Ammon's horn (tissue), 1 donor: ENCODE measurements around the gene OBSL1.

Experiments used
- DNase-seq: peaks from one replicate; pipeline ENCODE4 v3.0.0-alpha.2; 2016; ENCODE audit warnings: low spot score

OBSL1 gene

GRCh38 chr2:219548990-219549389 lies 22.3 kb downstream of the OBSL1 start:
- DNase-seq, result no peak

DNA sequence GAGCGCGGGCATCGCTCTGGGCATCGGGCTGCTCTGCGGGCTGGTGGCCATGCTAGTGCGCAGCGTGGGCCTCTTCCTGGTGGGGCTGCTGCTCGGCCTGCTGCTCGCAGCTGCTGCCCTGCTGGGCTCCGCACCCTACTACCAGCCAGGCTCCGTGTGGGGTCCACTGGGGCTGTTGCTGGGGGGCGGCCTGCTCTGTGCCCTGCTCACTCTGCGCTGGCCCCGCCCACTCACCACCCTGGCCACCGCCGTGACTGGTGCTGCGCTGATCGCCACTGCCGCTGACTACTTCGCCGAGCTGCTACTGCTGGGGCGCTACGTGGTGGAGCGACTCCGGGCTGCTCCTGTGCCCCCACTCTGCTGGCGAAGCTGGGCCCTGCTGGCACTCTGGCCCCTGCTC lies 23.7 kb downstream of the OBSL1 start:
- DNase-seq, result no peak

DNA sequence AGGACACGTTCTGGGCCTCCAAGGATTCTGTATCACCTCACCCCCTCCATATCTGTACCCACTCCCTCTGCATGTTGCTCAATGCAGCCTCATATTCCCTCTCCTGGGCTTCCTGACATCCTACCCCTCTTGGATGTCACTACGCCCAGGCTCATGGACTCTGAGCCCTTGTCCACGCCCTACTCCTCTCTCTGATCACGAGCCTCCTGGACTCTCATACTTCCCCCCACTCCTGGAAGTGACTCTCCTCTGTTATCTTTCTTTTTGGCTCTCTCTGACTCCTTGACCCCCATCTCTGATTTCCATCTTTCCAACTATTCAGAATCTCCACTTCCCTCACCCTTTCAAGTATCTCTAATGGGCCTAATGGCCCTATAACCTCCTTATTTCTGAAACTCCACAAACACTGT lies 25.4 kb downstream of the OBSL1 start:
- DNase-seq, result no peak

GRCh38 chr2:219545295-219545942 lies 25.9 kb downstream of the OBSL1 start:
- no peak for DNase-seq

GRCh38 chr2:219544567-219544966 lies 26.8 kb downstream of the OBSL1 start:
- DNase-seq, result no peak

- DNase-seq, result peak; percentile 99
Observed at GRCh38 chr2:219543596-219544358, 27.6 kb downstream of the OBSL1 start, which contains the start of the genes CHPF and TMEM198. TSS of gene CHPF (minus strand) at chr2:219543809. CDS start at chr2:219543538, 271 bp downstream. TSS of gene TMEM198 (plus strand) at chr2:219544028. CDS start at chr2:219544728, 700 bp downstream.

DNA sequence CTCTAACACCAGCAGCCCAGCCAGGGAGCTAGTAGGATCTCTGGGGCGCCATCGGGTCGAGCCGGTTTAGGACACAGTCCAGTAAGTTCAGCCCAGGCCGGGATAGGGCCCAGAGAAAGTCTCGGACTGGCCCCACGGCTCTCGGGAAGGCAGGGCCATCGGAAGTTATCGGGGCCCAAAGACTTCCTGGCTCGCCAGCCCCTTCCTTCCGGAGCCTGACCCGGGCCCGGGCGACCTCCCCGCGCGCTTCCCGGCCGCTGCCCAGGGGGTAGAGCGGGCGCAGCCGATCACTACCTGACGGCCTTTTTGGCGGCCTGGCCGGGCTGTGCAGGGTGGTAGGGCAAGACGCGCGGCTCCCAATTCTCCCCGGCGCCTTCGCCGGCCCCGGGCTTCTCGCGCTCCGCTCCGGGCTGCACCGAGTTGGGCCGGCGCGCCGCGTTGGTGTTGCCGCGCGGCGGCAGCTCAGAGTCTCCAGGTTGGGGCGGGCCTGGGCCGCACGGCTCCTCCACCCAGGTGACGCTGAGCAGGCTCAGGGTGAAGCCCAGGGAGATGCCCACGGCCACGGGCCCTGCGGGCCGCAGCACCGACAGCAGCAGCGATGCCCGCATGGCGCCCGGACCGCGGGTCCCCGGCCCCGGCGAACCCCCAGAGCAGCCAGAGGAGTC lies 28.3 kb downstream of the OBSL1 start:
- peak; percentile 39 for DNase-seq

DNA sequence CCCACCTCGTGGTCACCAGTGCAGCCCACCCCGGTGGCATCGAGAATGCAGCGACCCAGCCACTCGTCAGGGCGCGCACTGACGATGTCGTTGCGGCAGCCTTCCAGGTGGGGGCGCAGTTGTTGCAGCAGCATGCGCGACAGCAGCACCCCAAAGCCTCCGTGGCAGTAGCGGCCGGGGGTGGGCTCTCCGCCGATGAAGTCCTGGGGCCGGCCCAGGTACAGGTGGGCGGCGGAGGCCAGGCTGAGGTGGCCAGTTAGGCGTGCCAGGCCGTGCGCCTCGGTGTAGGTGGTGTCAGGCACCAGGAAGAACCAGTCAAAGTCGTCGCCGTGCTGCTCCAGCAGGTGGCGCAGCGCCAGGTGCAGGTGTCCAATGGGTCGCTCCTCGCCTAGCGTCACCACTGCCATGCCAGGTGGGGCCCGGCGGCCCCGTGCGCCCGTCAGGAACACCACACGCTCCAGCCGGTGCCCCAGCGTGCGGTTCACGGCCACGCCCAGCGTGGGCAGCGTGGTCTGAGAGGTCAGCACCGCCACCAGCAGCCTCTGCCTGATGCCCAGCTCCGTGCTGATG lies 29.6 kb downstream of the OBSL1 start:
- peak; percentile 78 for DNase-seq

GRCh38 chr2:219540784-219541504 lies 30.4 kb downstream of the OBSL1 start:
- no peak for DNase-seq

GRCh38 chr2:219539926-219540678 lies 31.2 kb downstream of the OBSL1 start:
- no peak for DNase-seq

GRCh38 chr2:219538956-219539788 lies 32.2 kb downstream of the OBSL1 start:
- no peak for DNase-seq

- DNase-seq, result no peak
Observed at GRCh38 chr2:219538504-219538951, 32.8 kb downstream of the OBSL1 start.

DNA sequence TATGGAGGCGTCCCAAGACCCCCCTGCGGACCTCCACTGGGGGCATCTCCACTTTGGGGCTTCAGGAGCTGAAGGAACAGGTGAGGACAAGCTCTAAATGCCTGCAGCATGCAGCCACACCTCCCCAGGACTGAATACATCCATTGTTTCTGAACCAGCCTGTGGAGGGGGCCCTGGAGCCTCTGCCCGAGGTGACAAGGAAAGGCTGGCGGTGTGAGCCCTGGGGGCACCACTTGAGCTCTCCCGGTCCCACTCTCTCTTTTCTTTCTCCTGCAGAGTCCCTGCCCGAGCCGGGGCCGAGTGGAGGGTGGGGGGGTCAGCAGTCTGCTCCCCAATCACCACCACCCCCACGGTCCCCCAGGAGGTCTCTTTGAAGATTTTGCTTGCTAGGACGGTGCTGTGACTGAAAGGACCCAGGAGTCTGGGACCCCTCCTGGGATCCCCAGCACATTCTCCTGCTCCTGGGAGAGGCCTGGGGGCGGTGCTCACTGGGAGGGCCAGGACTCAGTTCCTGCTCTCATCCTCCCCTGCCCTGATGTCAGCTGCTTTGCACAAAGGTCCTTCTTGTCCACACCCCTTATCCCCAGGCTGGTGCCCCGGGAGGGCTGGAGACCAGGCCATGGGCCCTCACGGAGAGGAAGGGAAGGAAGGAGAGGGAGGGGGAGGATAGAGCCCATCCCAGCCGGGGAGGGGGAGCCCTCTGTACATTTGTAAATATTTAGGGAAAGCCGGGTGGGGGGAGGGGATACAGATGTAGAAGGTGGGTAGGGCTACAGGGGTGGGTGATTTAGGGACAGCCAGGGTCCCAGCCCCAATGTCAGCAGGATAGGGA lies 33.5 kb downstream of the OBSL1 start:
- no peak for DNase-seq

DNA sequence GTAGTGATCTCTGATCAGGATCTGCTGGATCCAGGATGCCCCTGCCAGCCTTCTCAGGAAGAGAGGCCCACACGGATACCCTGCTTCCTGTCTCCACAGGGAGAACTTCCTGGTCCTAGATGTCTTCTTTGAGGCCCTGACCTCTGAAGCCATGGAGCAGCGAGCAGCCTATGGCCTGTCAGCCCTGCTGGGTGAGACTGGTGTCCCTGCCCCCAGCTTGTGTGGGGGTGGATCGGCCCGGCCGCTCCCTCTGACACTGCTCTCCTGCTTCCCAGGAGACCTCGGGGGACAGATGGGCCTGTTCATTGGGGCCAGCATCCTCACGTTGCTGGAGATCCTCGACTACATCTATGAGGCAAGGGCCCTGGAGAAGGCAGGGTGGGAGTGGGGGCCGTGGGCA lies 34.4 kb downstream of the OBSL1 start:
- DNase-seq, result no peak

GRCh38 chr2:219536425-219536824 lies 34.9 kb downstream of the OBSL1 start:
- DNase-seq, result no peak

DNA sequence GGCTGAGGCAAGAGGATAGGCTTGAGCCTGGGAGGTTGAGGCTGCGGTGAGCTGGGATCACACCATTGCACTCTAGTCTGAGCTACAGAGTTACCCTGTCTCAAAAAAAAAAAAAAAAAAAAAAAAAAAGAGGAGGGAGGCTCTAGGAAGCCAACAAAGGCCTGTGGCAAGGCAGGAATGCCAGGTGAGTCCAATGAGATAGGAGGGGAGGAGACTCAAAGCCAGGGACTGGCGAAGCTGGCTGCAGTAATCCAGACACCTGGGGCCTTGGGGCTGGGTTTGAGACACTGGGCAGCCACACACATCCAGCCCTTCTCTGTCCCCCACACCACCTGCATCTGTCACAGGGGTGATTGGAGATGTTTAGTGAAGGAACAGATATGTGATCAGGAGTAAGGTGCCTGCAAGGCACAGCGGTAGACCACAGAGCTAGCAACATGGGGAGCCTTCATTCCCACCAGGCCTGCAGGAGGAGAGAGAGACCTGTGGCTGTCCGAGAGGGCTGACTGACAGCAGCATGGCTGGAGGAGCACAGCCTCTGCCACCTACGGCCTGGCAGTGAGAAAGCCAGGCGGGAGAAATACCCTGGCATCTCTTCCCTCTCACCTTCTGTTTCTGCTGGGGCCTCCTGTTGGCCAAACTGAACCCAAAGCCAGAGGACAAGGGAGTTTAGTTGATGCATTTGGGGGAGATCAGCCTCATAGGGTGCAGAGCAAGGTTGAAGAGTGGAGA lies 37.2 kb downstream of the OBSL1 start:
- no peak for DNase-seq

DNA sequence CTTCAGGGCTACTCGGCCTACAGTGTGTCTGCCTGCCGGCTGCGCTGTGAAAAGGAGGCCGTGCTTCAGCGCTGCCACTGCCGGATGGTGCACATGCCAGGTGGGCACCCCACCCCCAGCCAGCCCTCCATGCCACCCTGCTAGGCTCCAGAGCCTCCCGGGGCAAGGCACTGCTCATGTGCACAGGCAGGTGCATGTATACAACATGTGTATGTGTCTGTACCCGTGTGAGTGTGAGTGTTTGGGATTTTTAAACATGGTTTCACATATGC lies 39.0 kb downstream of the OBSL1 start:
- no peak for DNase-seq

DNA sequence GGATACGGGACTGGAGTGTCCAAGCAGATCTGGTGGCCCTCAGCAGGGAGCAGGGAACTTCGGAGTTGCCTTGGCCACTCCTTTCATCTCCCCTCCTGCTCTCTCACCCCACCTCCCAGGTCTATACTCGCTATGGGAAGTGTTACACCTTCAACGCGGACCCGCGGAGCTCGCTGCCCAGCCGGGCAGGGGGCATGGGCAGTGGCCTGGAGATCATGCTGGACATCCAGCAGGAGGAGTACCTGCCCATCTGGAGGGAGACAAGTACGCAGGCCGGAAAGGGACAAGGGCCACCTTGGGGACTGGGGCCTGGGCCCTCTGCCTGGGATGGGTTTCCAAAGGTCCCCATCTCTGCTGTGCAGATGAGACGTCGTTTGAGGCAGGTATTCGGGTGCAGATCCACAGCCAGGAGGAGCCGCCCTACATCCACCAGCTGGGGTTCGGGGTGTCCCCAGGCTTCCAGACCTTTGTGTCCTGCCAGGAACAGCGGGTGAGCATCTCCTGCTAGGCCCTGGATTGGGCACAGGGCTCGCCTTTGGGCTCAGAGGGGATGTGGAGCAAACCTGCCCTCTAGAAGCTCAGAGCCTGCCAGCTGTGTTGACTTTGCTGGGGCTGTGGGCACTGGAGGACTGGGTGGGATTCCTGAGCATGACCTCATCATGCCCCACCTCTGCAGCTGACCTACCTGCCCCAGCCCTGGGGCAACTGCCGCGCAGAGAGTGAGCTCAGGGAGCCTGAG lies 39.5 kb downstream of the OBSL1 start:
- DNase-seq, result no peak
